K562 (cell line): ENCODE measurements around the gene AMBP. TPM values are rescaled to one million over a fixed set of nuclear protein-coding genes. Genes with fewer than 3 reads are reported as not detected.

ENCODE experiments used
- ATAC-seq: fragments of 200-7000 bp; cut with Tn5 transposase; 3 replicates; pipeline ENCODE4 v1.9.1; 2020; ENCODE audit warnings: moderate library complexity
- BruUV-seq: library from RNA; stranded (reverse); fragments of 400-500 nt; replicated peaks from 2 replicates; lab custom pipeline; 2021; lab: Mats Ljungman, UMichigan
- CTCF ChIA-PET: fragments of 300-600 bp; formaldehyde crosslinking; extraction: SDS; loops from one replicate; lab custom pipeline; 2021; ENCODE audit warnings: low intra/inter-chr PET ratio; lab: Yijun Ruan, JAX
- POLR2A ChIA-PET: fragments of 300-600, 350-650 bp; sonication (Branson Sonifier 250); formaldehyde crosslinking; extraction: SDS; loops from one replicate; lab custom pipeline; 2021; ENCODE audit warnings: antibody characterized with exemption, inconsistent platforms; lab: Yijun Ruan, JAX
- DNase-seq, 4 experiments: peaks; one replicate each; pipeline versions ENCODE4 v3.0.0 to v3.0.0-alpha.2; 2011 to 2018; ENCODE audit warnings: low spot score in 3 of 4, mixed read lengths in 3 of 4; ENCODE audit errors: extremely low read depth in 1 of 4
- FAIRE-seq: peaks from 2 replicates; lab custom pipeline; 2011; peaks lifted over from hg19 to GRCh38; lab: Jason Lieb, UNC
- H2AFZ ChIP-seq: 2 replicates; pipeline ENCODE4 v1.6.0; 2011; ENCODE audit warnings: low read depth, low read length, control low read depth, inconsistent platforms
- H3K27ac ChIP-seq: fragments of 200-600 bp; 3 replicates; pipeline ENCODE4 v1.8.0; 2011; ENCODE audit warnings: low read depth, mild to moderate bottlenecking, control low read depth, inconsistent platforms, low read length, moderate library complexity, mixed read lengths; ENCODE audit errors: extremely low read depth
- H3K27me3 ChIP-seq, 2 experiments: fragments of 300-600 bp in 1 of 2; 2 replicates in 1 of 2; 3 replicates in 1 of 2; pipeline versions ENCODE4 v1.6.0 to v1.8.0; 2011; ENCODE audit warnings: inconsistent platforms in 2 of 2, low read length in 2 of 2, mild to moderate bottlenecking in 1 of 2, mixed read lengths in 1 of 2, moderate library complexity in 1 of 2; ENCODE audit not compliant: control insufficient read depth in 2 of 2, insufficient read depth in 2 of 2
- H3K36me3 ChIP-seq: fragments of 300-600 bp; 3 replicates; pipeline ENCODE4 v1.8.0; 2011; ENCODE audit warnings: mild to moderate bottlenecking, low read length, inconsistent platforms; ENCODE audit not compliant: control insufficient read depth, insufficient read depth
- H3K4me1 ChIP-seq, 2 experiments: fragments of 200-600 bp in 1 of 2; replicated peaks in 1 of 2; 2 replicates in 1 of 2; 3 replicates in 1 of 2; pipeline versions ENCODE4 v1.5.1 to v1.8.0; 2011; ENCODE audit warnings: inconsistent platforms in 2 of 2, low read length in 2 of 2, mild to moderate bottlenecking in 1 of 2, mixed read lengths in 1 of 2, moderate library complexity in 1 of 2; ENCODE audit not compliant: control insufficient read depth in 2 of 2, insufficient read depth in 2 of 2
- H3K4me2 ChIP-seq: 2 replicates; pipeline ENCODE4 v1.6.1; 2011; ENCODE audit warnings: low read length, control low read depth, inconsistent platforms, mixed read lengths; ENCODE audit not compliant: insufficient read depth
- H3K4me3 ChIP-seq: fragments of 200-600 bp; sonication (generic), shearing (Covaris generic); 2 replicates; pipeline ENCODE4 v1.5.1; 2016; ENCODE audit warnings: control low read depth, inconsistent platforms
- H3K79me2 ChIP-seq: fragments of 200-600 bp; 3 replicates; pipeline ENCODE4 v1.8.0; 2011; ENCODE audit warnings: low read length, inconsistent platforms; ENCODE audit not compliant: control insufficient read depth, insufficient read depth
- H3K9ac ChIP-seq, 2 experiments: 2 replicates each; pipeline versions ENCODE4 v1.6.0 to v1.6.1; 2011; ENCODE audit warnings: low read depth in 2 of 2, low read length in 2 of 2, control low read depth in 1 of 2, inconsistent platforms in 1 of 2, mild to moderate bottlenecking in 1 of 2, mixed read lengths in 1 of 2; ENCODE audit not compliant: insufficient read depth in 1 of 2
- H3K9me1 ChIP-seq: one replicate; pipeline ENCODE4 v1.6.0; 2011; ENCODE audit warnings: inconsistent platforms, mild to moderate bottlenecking, low read length, moderate library complexity; ENCODE audit not compliant: control insufficient read depth, insufficient read depth
- H3K9me3 ChIP-seq: replicated peaks from 2 replicates; pipeline ENCODE4 v1.5.1; 2011; ENCODE audit warnings: low read depth, low read length, inconsistent platforms; ENCODE audit not compliant: control insufficient read depth, insufficient read depth
- H4K20me1 ChIP-seq: replicated peaks from 2 replicates; pipeline ENCODE4 v1.6.1; 2011; ENCODE audit warnings: low read length, inconsistent platforms, mixed read lengths; ENCODE audit not compliant: control insufficient read depth, insufficient read depth
- ARNT ChIP-seq, 2 experiments: fragments of 450-650 bp; IDR thresholded peaks; 2 replicates each; pipeline ENCODE4 v1.6.1; 2016; ENCODE audit warnings: mild to moderate bottlenecking in 1 of 2
- ETV1 ChIP-seq: fragments of 450-650 bp; conservative IDR thresholded peaks from 2 replicates; pipeline ENCODE4 v1.6.1; 2016; ENCODE audit warnings: missing genetic modification characterization, control low read depth, low read depth, missing compliant biosample characterization
- NFIC ChIP-seq: fragments of 450-650 bp; IDR thresholded peaks from 2 replicates; pipeline ENCODE4 v1.6.1; 2017; ENCODE audit warnings: mild to moderate bottlenecking, inconsistent platforms
- NFIX ChIP-seq: fragments of 250-450 bp; sonication (Bioruptor Pico); IDR thresholded peaks from 2 replicates; pipeline ENCODE4 v1.4.0; 2020; ENCODE audit warnings: low read depth, mild to moderate bottlenecking, moderate library complexity
- POLR2G ChIP-seq: fragments of 200-400 bp; formaldehyde crosslinking; IDR thresholded peaks from 2 replicates; pipeline ENCODE4 v1.6.1; 2017; ENCODE audit warnings: low read depth, mild to moderate bottlenecking, antibody characterized with exemption, low read length, moderate library complexity
- PTBP1 ChIP-seq: fragments of 200-400 bp; formaldehyde crosslinking; IDR thresholded peaks from 2 replicates; pipeline ENCODE4 v1.6.1; 2017; ENCODE audit warnings: low read depth, low read length
- RAD21 ChIP-seq, 2 experiments: fragments of 250-450 bp in 1 of 2; fragments of 450-650 bp in 1 of 2; sonication (Bioruptor Pico) in 1 of 2; formaldehyde crosslinking in 1 of 2; IDR thresholded peaks in 1 of 2; conservative IDR thresholded peaks in 1 of 2; 2 replicates each; pipeline versions ENCODE4 v1.4.0 to v1.8.0; 2020 to 2022; ENCODE audit warnings: mild to moderate bottlenecking in 2 of 2, moderate library complexity in 1 of 2
- RFX5 ChIP-seq: IDR thresholded peaks from 2 replicates; pipeline ENCODE4 v1.6.1; 2011; ENCODE audit warnings: low read depth, mild to moderate bottlenecking, improper control_type of control experiment, low read length
- TARDBP ChIP-seq: fragments of 450-650 bp; IDR thresholded peaks from 2 replicates; pipeline ENCODE4 v1.6.1; 2016
- TOE1 ChIP-seq, 2 experiments: fragments of 450-650 bp in 1 of 2; sonication (generic) in 1 of 2; formaldehyde crosslinking in 1 of 2; IDR thresholded peaks; 2 replicates each; pipeline versions ENCODE4 v1.7.1 to v1.8.0; 2016 to 2022; ENCODE audit warnings: borderline replicate concordance in 2 of 2, mild to moderate bottlenecking in 2 of 2, antibody characterized with exemption in 1 of 2, inconsistent platforms in 1 of 2, low read depth in 1 of 2, missing genetic modification reagents in 1 of 2, moderate library complexity in 1 of 2
- ZBTB26 ChIP-seq: fragments of 450-650 bp; formaldehyde crosslinking; IDR thresholded peaks from 2 replicates; pipeline ENCODE4 v1.4.0; 2022; ENCODE audit warnings: missing genetic modification characterization
- ZNF431 ChIP-seq: sonication (generic); formaldehyde crosslinking; IDR thresholded peaks from 2 replicates; pipeline ENCODE4 v1.8.0; 2022; ENCODE audit warnings: mild to moderate bottlenecking, missing genetic modification reagents
- whole genome bisulfite sequencing: fragments of 100-300 bp; shearing (Covaris generic); methylation state at CpG from one replicate; pipeline ENCODE4 v1.1.6; 2016; ENCODE audit warnings: low coverage, mixed read lengths; ENCODE audit not compliant: insufficient coverage; ENCODE audit errors: missing lambda C conversion rate; 5-methylcytosine and 5-hydroxymethylcytosine counted together
- in situ Hi-C: fragments of 300-500 bp; cut with MboI; formaldehyde crosslinking; loops from 4 replicates; pipeline ENCODE4 v1.15.0; 2018; ENCODE audit warnings: inconsistent platforms, mixed read lengths
- intact Hi-C: fragments of 100-400 bp; cut with micrococcal nuclease; formaldehyde crosslinking; loops from 2 replicates; pipeline ENCODE4 v1.14.2; 2022
- polyA plus RNA-seq, 8 experiments: library from polyadenylated mRNA; depleted of rRNA in 4 of 8; stranded (reverse) in 5 of 8; unstranded in 3 of 8; fragments of >200 nt; fragmentation: Nextera tagmentation in 2 of 8; fragmentation: Illumina TruSeq in 1 of 8; extraction: Ambion mirVana in 2 of 8; extraction: Trizol in 1 of 8; gene quantifications; 2 replicates each; pipeline versions ENCODE4 v1.2.1 to v1.2.3, GENCODE V29; 2011 to 2014; ENCODE audit warnings: inconsistent platforms in 1 of 8, missing spikeins in 1 of 8
- total RNA-seq, 7 experiments: library from RNA; depleted of rRNA in 6 of 7; stranded (reverse); fragments of >200 nt in 6 of 7; fragmentation: Illumina TruSeq in 2 of 7; extraction: Trizol in 2 of 7; gene quantifications; 2 replicates each; pipeline versions ENCODE4 v1.2.1 to v1.2.3, GENCODE V29; 2011 to 2021; ENCODE audit warnings: low replicate concordance in 1 of 7
- TF ChIP-seq, protein P1 (sequence below), 3 experiments: IDR thresholded peaks in 2 of 3; conservative IDR thresholded peaks in 1 of 3; 2 replicates each; pipeline ENCODE4 v1.5.1; 2011 to 2012; ENCODE audit warnings: low read length in 3 of 3, mild to moderate bottlenecking in 3 of 3, control low read depth in 2 of 3, improper control_type of control experiment in 1 of 3, inconsistent platforms in 1 of 3, low read depth in 1 of 3, mixed read lengths in 1 of 3, moderate library complexity in 1 of 3; ENCODE audit not compliant: insufficient read depth in 2 of 3

The AMBP gene
- total and polyA plus RNA-seq, 9 of the 15 experiments (the other 6 are each of a cell fraction or from before 2014, with no cell fraction given) = 1.3 TPM; not detected in 8

DNA sequence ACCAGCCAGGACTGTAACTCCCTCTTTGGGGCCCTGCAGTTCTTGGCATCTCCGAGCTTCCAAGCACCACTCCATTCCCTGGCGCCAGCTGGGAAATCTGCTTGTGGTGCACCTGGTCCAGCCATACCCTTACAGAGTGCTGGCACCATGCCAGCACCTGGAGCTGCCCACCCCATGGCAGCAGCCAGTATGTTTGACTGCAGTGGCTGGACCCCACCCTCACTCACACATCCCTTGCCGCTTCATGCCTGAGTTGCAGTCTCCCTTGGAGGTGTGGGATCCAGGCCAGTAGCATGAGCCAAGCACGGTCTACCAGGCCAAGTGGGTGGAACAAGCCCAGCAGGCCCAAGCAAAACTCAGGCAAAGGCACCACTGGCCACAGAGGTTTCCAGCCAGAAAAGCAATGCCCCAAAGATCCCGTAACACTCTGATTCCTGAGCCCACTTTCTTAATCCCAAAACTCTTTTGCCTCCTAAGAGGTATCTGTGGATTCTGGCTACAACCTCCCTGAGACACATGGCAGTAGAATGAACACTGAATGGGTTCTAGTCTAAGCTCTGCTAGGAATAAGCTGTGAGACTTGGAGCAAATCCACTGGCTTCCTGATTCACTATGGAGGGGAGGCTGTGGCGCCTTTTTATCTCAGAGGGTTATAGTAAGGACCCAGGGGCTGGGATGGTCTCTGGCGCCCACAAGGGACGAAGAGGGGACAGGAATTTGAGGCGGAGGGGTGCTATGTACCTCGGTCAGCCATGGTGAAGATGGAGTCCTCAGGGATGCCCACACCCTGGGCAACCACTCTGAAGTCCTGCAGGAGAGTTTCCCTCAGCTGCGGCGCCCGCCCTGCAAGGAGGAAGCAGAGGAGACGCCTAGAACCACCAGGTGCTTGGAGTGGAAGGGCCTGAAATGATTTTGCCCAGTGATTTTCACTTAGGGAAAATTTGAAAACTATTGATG is 5.6 kb downstream of the AMBP start:
- Histone ChIP-seq H3K9me3 (no peaks in the 10 kb centered on the region), H3K4me1 (no peaks in the 10 kb centered on the region; a peak in 1 of 5 replicates), H3K79me2 (no peaks in the 10 kb centered on the region), H3K27me3 (peaks cover 0 to 14% of the 10 kb centered on the region in 2 experiments; a peak in 3 of 5 replicates), H3K9me1 (no peaks in the 10 kb centered on the region), H2AFZ (no peak overlapping the region), H3K9ac (no peak overlapping the region), H3K4me2 (no peak overlapping the region), H4K20me1 (no peaks in the 10 kb centered on the region), H3K36me3 (no peaks in the 10 kb centered on the region), H3K4me3 (no peak overlapping the region), H3K27ac (no peak overlapping the region)
- FAIRE-seq = no peak
- DNase-seq = no peak
- BruUV-seq = no TSS peak
- ATAC-seq = peak; percentile 52
- in situ Hi-C loops = no loop called here
- TF ChIP-seq NFIX (CRISPR knock-in tag) (peak; percentile 75), RFX5 (no peak), ZBTB26 (no peak), POLR2G (no peak), ETV1 (tag) (no peak), ARNT (IDR thresholded peaks at IDR 0.05) (no peak), PTBP1 (no peak), RAD21 (CRISPR knock-in tag; conservative IDR thresholded peaks at IDR 0.05 in 1 of 2, IDR thresholded peaks at IDR 0.05 in 1 of 2) (peak in 1 of 2 experiments; percentile 23; a peak in 2 of 4 replicates), ZNF431 (CRISPR knock-in tag) (no peak), TOE1 (IDR thresholded peaks at IDR 0.05; ENCODE audit: borderline replicate concordance) (no peak), TOE1 (CRISPR knock-in tag; IDR thresholded peaks at IDR 0.05; ENCODE audit: borderline replicate concordance, low read depth) (no peak), TARDBP (no peak), NFIC (peak; percentile 89)
- TF ChIP-seq, protein P1, sequence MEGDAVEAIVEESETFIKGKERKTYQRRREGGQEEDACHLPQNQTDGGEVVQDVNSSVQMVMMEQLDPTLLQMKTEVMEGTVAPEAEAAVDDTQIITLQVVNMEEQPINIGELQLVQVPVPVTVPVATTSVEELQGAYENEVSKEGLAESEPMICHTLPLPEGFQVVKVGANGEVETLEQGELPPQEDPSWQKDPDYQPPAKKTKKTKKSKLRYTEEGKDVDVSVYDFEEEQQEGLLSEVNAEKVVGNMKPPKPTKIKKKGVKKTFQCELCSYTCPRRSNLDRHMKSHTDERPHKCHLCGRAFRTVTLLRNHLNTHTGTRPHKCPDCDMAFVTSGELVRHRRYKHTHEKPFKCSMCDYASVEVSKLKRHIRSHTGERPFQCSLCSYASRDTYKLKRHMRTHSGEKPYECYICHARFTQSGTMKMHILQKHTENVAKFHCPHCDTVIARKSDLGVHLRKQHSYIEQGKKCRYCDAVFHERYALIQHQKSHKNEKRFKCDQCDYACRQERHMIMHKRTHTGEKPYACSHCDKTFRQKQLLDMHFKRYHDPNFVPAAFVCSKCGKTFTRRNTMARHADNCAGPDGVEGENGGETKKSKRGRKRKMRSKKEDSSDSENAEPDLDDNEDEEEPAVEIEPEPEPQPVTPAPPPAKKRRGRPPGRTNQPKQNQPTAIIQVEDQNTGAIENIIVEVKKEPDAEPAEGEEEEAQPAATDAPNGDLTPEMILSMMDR (IDR thresholded peaks at IDR 0.05 in 2 of 3, conservative IDR thresholded peaks at IDR 0.05 in 1 of 3; ENCODE audit: insufficient read depth in 2 of 3, low read depth in 1 of 3, low read length in 3 of 3) = peak; percentile 10 to 18 (median 14); a peak in 1 of 6 replicates
- ChIA-PET POLR2A (no interaction called here), CTCF (no interaction called here)
- intact Hi-C loops = no loop called here
- WGBS = 2% methylated on average over 14 of the region's 14 CpGs
